AG09319 (cell line): ENCODE measurements around the gene SHFL.
A peak's percentile ranks its signal among the peaks of the same experiment; 100 is the strongest.

Source experiments
- DNase-seq: peaks from one replicate; pipeline ENCODE4 v3.0.0-alpha.2; 2010; ENCODE audit warnings: low read depth; ENCODE audit errors: extremely low read depth
- TF ChIP-seq, protein P1 (sequence below): IDR thresholded peaks from 2 replicates; pipeline ENCODE4 v1.5.1; 2011; ENCODE audit warnings: low read depth, mild to moderate bottlenecking, inconsistent platforms, low read length, moderate library complexity

The SHFL gene

DNA sequence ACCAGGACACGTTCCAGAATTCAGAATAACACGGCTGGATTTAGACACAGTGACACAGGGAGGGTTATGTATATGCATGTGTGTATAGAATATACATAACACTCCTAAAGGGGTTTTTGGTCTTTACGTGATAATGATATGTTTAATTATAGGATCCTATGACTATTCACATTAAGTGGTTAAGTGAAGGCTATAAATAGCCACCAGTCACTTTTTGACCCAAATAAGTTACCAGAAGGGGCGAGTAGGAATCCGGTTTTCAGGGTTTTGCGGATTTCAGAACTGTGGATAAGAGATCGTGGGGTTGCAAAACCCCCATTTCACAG lies 9.5 kb downstream of the SHFL start:
- TF ChIP-seq, protein P1, sequence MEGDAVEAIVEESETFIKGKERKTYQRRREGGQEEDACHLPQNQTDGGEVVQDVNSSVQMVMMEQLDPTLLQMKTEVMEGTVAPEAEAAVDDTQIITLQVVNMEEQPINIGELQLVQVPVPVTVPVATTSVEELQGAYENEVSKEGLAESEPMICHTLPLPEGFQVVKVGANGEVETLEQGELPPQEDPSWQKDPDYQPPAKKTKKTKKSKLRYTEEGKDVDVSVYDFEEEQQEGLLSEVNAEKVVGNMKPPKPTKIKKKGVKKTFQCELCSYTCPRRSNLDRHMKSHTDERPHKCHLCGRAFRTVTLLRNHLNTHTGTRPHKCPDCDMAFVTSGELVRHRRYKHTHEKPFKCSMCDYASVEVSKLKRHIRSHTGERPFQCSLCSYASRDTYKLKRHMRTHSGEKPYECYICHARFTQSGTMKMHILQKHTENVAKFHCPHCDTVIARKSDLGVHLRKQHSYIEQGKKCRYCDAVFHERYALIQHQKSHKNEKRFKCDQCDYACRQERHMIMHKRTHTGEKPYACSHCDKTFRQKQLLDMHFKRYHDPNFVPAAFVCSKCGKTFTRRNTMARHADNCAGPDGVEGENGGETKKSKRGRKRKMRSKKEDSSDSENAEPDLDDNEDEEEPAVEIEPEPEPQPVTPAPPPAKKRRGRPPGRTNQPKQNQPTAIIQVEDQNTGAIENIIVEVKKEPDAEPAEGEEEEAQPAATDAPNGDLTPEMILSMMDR: no peak
- DNase-seq: no peak

- TF ChIP-seq, protein P1: no peak
- peak; percentile 79 for DNase-seq
Observed at GRCh38 chr19:10095948-10096614, 10.0 kb downstream of the SHFL start.

GRCh38 chr19:10096615-10096963 lies 10.5 kb downstream of the SHFL start:
- TF ChIP-seq, protein P1: no peak
- DNase-seq: no peak

DNA sequence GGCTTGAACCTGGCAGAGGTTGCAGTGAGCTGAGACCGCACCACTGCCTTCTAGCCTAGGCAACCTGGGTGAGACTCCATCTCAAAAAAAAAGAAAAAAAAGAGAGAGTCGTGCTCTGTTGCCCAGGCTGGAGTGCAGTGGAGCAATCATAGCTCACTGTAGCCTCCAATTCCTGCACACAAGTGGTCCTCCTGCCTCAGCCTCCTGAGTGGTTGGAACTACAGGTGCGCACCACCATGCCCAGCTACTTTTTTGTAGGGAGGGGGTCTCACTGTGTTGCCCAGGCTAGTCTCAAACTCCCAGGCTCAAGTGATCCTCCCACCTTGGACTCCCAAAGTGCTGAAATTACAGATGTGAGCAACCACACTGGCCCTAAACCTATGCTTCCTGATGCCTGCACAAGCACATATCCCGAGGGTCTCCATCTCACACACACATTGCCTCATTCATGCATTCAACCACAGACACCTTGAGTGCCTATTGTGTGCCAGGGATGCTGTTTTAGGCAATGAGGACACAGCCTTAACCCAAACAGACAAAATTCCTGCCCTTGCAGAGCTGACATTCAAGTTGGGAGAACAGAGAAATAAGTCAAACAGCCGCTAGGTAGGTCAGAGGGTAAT lies 14.2 kb downstream of the SHFL start:
- DNase-seq: no peak
- TF ChIP-seq, protein P1: no peak

DNA sequence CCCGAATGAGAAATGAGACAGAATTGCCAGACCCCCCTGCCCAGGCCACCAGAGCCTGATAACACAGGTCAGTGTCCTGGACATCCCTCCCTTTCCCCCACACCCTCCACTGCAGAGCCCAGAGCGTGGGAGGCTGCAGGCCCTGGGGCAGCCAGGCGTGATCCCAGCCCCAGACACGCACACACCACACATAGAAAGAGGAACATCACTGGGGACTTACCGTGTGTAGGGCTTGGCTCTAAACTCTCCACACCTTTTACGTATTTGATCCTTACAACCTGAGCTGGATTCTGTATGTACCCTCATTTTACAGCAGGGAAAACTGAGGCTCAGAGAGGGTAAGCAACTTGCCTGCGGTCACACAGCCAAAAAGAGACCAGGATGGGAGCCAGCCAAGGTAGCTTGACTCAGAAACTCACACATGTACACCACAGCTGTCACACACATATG lies 16.7 kb downstream of the SHFL start:
- no peak for DNase-seq
- TF ChIP-seq, protein P1: no peak

DNA sequence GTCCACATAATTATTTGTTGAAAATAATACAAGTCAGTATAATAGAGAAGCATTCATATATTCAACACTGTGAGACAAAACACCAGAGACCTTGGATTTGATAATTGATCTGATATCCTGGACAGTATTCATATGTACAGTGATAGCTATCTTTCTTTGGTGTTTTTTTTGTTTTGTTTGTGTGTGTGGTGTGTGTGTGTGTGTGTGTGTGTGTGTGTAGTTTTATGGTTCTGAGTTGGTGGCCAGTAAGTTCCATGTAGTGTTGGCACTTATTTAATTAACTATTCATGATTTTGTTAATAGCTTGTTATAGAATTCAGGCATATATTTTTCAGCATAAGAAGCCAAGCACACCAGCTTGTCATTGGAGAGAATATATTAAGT lies 18.0 kb downstream of the SHFL start:
- TF ChIP-seq, protein P1: no peak

GRCh38 chr19:10104665-10105508 lies 18.8 kb downstream of the SHFL start:
- no peak for DNase-seq
- TF ChIP-seq, protein P1: no peak

More for the DNA sequence above, 18.0 kb downstream of the SHFL start:
- no peak for DNase-seq
